A673 (cell line): ENCODE measurements around the gene CDC42BPG. TPM values are rescaled to one million over a fixed set of nuclear protein-coding genes. Genes with fewer than 3 reads are reported as not detected.

Experiments
- BruUV-seq: library from RNA; stranded (reverse); fragments of 400-500 nt; replicated peaks from 2 replicates; lab custom pipeline; 2021; lab: Mats Ljungman, UMichigan
- CTCF ChIA-PET: fragments of 300-600 bp; sonication (Branson Sonifier 250); formaldehyde crosslinking; loops from one replicate; lab custom pipeline; 2022; ENCODE audit warnings: antibody characterized with exemption; lab: Charles Lee
- POLR2A ChIA-PET: fragments of 300-600 bp; sonication (Branson Sonifier 250); formaldehyde crosslinking; loops from one replicate; lab custom pipeline; 2022; ENCODE audit warnings: antibody characterized with exemption; ENCODE audit not compliant: low non-redundant PET; lab: Charles Lee
- DNase-seq: peaks from one replicate; pipeline ENCODE4 v3.0.0-alpha.2; 2015; ENCODE audit warnings: low spot score
- H3K27ac ChIP-seq: fragments of 200-600 bp; sonication (generic); 2 replicates; pipeline ENCODE4 v1.5.1; 2016; ENCODE audit warnings: mixed run types, low read depth, mild to moderate bottlenecking, mixed read lengths, antibody characterized with exemption, low read length; ENCODE audit not compliant: poor library complexity, severe bottlenecking
- H3K27me3 ChIP-seq: fragments of 200-600 bp; sonication (generic); replicated peaks from 2 replicates; pipeline ENCODE4 v1.6.1; 2017; ENCODE audit warnings: mixed run types, low read depth, mild to moderate bottlenecking, mixed read lengths, antibody characterized with exemption, low read length; ENCODE audit not compliant: insufficient read depth, poor library complexity
- H3K36me3 ChIP-seq: fragments of 200-600 bp; sonication (generic); 2 replicates; pipeline ENCODE4 v1.6.1; 2016; ENCODE audit warnings: mixed run types, mild to moderate bottlenecking, mixed read lengths, antibody characterized with exemption, low read length; ENCODE audit not compliant: insufficient read depth, poor library complexity, severe bottlenecking
- H3K4me1 ChIP-seq: fragments of 200-600 bp; sonication (generic); 2 replicates; pipeline ENCODE4 v1.6.1; 2017; ENCODE audit warnings: mixed run types, mild to moderate bottlenecking, mixed read lengths, antibody characterized with exemption, low read length; ENCODE audit not compliant: insufficient read depth, poor library complexity, severe bottlenecking
- H3K4me3 ChIP-seq: fragments of 200-600 bp; sonication (generic); 2 replicates; pipeline ENCODE4 v1.5.1; 2016; ENCODE audit warnings: low read depth, mixed run types, mild to moderate bottlenecking, mixed read lengths, low read length; ENCODE audit not compliant: poor library complexity, severe bottlenecking
- H3K9me3 ChIP-seq: fragments of 200-600 bp; sonication (generic); 2 replicates; pipeline ENCODE4 v1.6.1; 2016; ENCODE audit warnings: mixed run types, low read depth, mild to moderate bottlenecking, mixed read lengths, antibody characterized with exemption, low read length; ENCODE audit not compliant: poor library complexity, severe bottlenecking
- CTCF ChIP-seq: fragments of 300-800, 200-600 bp; sonication (generic); conservative IDR thresholded peaks from 2 replicates; pipeline ENCODE4 v1.5.1; 2017; ENCODE audit warnings: low read depth, mild to moderate bottlenecking, antibody characterized with exemption, low read length, moderate library complexity, mixed read lengths
- EZH2 ChIP-seq: fragments of 200-600 bp; sonication (generic); IDR thresholded peaks from 2 replicates; pipeline ENCODE4 v1.6.1; 2017; ENCODE audit warnings: borderline replicate concordance, low read depth, mild to moderate bottlenecking, mixed read lengths, antibody characterized with exemption, low read length; ENCODE audit not compliant: poor library complexity, severe bottlenecking
- intact Hi-C: fragments of 100-400 bp; cut with micrococcal nuclease; formaldehyde crosslinking; loops from one replicate; pipeline ENCODE4 v1.10.0; 2022; ENCODE audit not compliant: unreplicated experiment
- total RNA-seq: library from RNA; stranded (reverse); gene quantifications from 2 replicates; pipeline ENCODE4 v1.2.3, GENCODE V29; 2021

Gene CDC42BPG
- total RNA-seq, 1 experiment from 2014 or later = 4.6 TPM

- Histone ChIP-seq H3K27ac (no peak overlapping the region), H3K4me1 (no peaks in the 10 kb centered on the region), H3K36me3 (no peaks in the 10 kb centered on the region), H3K27me3 (no peaks in the 10 kb centered on the region), H3K9me3 (no peaks in the 10 kb centered on the region), H3K4me3 (no peak overlapping the region)
- CTCF ChIA-PET = no interaction called here
- TF ChIP-seq EZH2 = no peak
- TF ChIP-seq CTCF = no peak
- intact Hi-C loops = no loop called here
- DNase-seq = no peak
- POLR2A ChIA-PET = no interaction called here
- no TSS peak for BruUV-seq
Measured at GRCh38 chr11:64892838-64893193, 48.4 kb upstream of the CDC42BPG start.

- Histone ChIP-seq H3K9me3 (no peaks in the 10 kb centered on the region), H3K27ac (no peak overlapping the region), H3K36me3 (no peaks in the 10 kb centered on the region), H3K4me3 (no peak overlapping the region), H3K27me3 (no peaks in the 10 kb centered on the region), H3K4me1 (no peaks in the 10 kb centered on the region)
- ChIA-PET POLR2A (no interaction called here), CTCF (no interaction called here)
- no TSS peak for BruUV-seq
- TF ChIP-seq EZH2 (no peak), CTCF (no peak)
- intact Hi-C loops = no loop called here
- DNase-seq = no peak
Measured at GRCh38 chr11:64892411-64892831, 48.0 kb upstream of the CDC42BPG start.

GRCh38 chr11:64891880-64892279, 47.4 kb upstream of the CDC42BPG start:
- ChIA-PET POLR2A (no interaction called here), CTCF (interaction anchor here (0.8 kb wide), 1 partner anchor 11 kb away, joined by 3 read pairs; no protein-coding TSS in a partner anchor)
- no peaks in the 10 kb centered on the region for H3K36me3 ChIP-seq
- TF ChIP-seq EZH2 = no peak
- no peaks in the 10 kb centered on the region for H3K27me3 ChIP-seq
- no peak for DNase-seq
- H3K4me1 ChIP-seq = no peaks in the 10 kb centered on the region
- no TSS peak for BruUV-seq
- intact Hi-C loops = no loop called here
- no peaks in the 10 kb centered on the region for H3K9me3 ChIP-seq
- no peak overlapping the region for H3K27ac ChIP-seq
- no peak overlapping the region for H3K4me3 ChIP-seq

DNA sequence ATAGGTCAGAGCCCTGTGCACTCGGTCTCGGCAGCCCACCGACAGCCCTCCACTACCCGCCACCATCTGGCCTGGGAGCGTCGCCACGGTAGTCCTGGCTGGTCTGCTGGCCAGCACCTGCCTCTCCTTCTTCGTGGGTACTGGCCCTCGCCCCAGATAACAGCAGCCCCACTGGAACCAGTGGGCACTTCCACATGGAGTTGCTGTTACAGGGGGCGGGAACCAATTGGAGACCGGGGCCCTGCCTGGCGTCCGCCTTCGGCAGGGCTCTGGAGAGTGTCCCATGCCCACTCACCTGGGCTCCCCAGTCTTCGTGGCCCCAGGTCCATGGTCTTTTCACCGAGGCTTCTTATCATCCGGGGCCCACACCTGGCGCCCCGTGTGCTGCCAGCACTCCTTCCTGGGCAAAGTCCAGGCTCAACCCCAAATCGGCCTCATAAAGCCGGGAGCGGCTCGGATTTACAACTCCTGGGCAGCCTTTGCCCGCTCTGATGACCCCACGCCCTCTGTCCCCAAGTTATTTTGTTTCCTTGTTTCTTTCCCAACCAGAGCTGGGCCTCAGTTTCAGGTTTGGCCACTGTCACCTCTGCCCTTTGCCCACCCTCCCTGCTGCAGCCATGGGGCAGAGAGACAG, 46.9 kb upstream of the CDC42BPG start:
- CTCF ChIA-PET = interaction anchor here (0.8 to 1.1 kb wide), 2 partner anchors 10 to 13 kb away, joined by 3 read pairs; partner anchors contain the start of gene EHD1
- BruUV-seq = no TSS peak
- TF ChIP-seq CTCF = no peak
- TF ChIP-seq EZH2 = no peak
- H3K4me1 ChIP-seq = no peaks in the 10 kb centered on the region
- H3K27ac ChIP-seq = no peak overlapping the region
- H3K9me3 ChIP-seq = no peaks in the 10 kb centered on the region
- POLR2A ChIA-PET = no interaction called here
- H3K4me3 ChIP-seq = no peak overlapping the region
- DNase-seq = no peak
- H3K36me3 ChIP-seq = no peaks in the 10 kb centered on the region
- intact Hi-C loops = no loop called here
- no peaks in the 10 kb centered on the region for H3K27me3 ChIP-seq
